Mesodermal cell (in vitro differentiated cells): Measurements from ENCODE around the gene EXOSC1.
A peak's percentile ranks its signal among the peaks of the same experiment; 100 is the strongest.
"Not testable (repeated sequence)": the region's sequence is repeated elsewhere in the genome, so short reads cannot be mapped to it uniquely, and the experiment has no call there.

Source experiments
- H3K27ac ChIP-seq: 2 replicates; pipeline ENCODE4 v1.7.0; 2013; ENCODE audit warnings: mild to moderate bottlenecking, low read depth, low read length, moderate library complexity; ENCODE audit not compliant: severe bottlenecking
- H3K36me3 ChIP-seq: 2 replicates; pipeline ENCODE4 v1.7.1; 2013; ENCODE audit warnings: mild to moderate bottlenecking, low read length, moderate library complexity; ENCODE audit not compliant: control insufficient read depth, insufficient read depth
- H3K4me1 ChIP-seq: one replicate; pipeline ENCODE4 v1.7.1; 2013; ENCODE audit warnings: mild to moderate bottlenecking, low read length; ENCODE audit not compliant: insufficient read depth, control insufficient read depth, poor library complexity, severe bottlenecking
- H3K4me3 ChIP-seq: 2 replicates; pipeline ENCODE4 v1.7.0; 2013; ENCODE audit warnings: low read length, control low read depth, mild to moderate bottlenecking; ENCODE audit not compliant: insufficient read depth, poor library complexity, severe bottlenecking; ENCODE audit errors: extremely low read depth
- H3K9me3 ChIP-seq: 2 replicates; pipeline ENCODE4 v1.7.1; 2013; ENCODE audit warnings: mild to moderate bottlenecking, low read length, moderate library complexity; ENCODE audit not compliant: control insufficient read depth
- WGBS, 2 experiments: methylation state at CpG; one replicate each; pipeline ENCODE4 v1.1.5; 2013; ENCODE audit warnings: missing lambda C conversion rate in 2 of 2; ENCODE audit not compliant: insufficient coverage in 2 of 2; 5-methylcytosine and 5-hydroxymethylcytosine counted together

Gene EXOSC1

DNA sequence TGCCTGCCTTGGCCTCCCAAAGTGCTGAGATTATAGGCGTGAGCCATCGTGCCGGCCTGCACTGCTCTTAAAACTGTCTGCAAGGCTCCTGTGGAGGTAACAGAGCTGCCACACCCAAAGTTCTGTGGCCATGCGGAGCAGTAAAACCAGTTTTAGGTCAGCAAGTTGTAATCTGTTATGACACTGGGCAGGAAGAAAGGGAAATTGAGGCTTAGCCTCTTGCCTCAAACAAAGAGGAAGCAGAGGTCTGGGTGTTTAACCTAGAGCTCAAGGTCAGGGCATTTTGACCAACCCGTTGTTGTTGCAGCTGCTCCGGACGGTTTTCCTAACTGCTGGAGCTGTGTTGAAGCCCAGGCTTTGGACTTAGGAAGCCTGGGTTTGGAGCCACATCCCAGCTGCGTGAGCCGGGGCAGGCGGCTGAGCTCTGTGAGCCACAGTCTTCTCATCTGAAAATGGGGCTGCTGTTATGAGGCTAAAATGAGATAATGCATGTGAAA is 37.3 kb downstream of the EXOSC1 start:
- Histone ChIP-seq H3K27ac (no peak overlapping the region), H3K9me3 (no peaks in the 10 kb centered on the region), H3K36me3 (no peaks in the 10 kb centered on the region), H3K4me3 (no peak overlapping the region), H3K4me1 (no peaks in the 10 kb centered on the region)
- 86 to 89% methylated on average over 7 to 8 of the region's 10 CpGs for WGBS, 2 experiments

DNA sequence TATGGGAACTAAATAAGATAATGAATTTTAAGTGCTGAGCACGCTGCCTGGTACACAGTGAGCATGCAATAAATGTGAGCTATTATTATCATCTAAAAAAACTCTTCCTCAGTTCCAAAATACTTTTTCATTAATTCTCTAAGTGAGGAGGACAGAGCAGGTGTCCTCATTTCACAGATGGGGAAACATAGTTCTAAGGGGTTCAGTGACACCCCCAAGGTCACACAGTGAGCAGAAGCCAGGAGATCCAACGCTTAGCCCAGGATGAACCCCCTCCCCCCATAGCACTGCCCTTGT is 37.9 kb downstream of the EXOSC1 start:
- 67 to 100% methylated on average over 1 of the region's 2 CpGs for WGBS, 2 experiments
- H3K9me3 ChIP-seq: no peaks in the 10 kb centered on the region
- no peak overlapping the region for H3K27ac ChIP-seq
- H3K36me3 ChIP-seq: no peaks in the 10 kb centered on the region
- no peak overlapping the region for H3K4me3 ChIP-seq
- H3K4me1 ChIP-seq: no peaks in the 10 kb centered on the region

DNA sequence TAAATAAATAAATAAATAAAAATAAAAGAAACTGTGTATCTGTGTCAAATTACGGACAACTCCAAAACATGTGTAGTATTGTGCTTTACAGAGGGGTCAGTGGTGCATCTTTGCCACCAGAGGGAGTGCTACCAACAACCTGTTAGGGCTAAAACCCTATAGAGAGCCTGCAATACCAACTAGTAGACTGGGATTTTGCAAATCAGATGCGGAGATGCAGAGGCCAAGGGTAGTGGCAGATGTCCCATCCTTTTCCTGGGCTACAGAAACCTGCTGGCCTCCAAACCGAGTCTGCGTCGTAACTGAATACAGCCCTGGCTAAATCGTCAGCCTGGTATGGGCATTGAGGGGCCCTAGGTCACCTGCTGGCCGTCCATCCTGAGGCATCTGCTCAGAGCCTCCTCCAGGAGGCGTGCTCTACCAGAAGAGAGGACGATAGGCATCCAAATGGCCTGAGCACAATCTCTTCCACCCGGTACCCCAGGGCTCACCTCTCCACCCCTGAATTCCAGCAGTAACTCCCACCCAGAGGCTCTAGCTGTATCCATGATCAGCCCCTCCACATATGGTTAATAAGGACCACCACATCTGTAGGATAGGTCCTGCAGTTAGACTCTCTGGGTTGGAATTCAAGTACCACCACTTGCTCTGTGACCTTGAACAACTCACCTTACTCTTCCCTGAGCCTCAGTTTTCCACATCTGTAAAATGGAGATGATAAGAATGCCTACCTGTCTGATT is 38.4 kb downstream of the EXOSC1 start:
- 4 to 12% methylated on average over 8 of the region's 10 CpGs for WGBS, 2 experiments
- Histone ChIP-seq H3K9me3 (no peaks in the 10 kb centered on the region), H3K36me3 (no peaks in the 10 kb centered on the region), H3K27ac (no peak overlapping the region), H3K4me1 (no peaks in the 10 kb centered on the region), H3K4me3 (no peak overlapping the region)

DNA sequence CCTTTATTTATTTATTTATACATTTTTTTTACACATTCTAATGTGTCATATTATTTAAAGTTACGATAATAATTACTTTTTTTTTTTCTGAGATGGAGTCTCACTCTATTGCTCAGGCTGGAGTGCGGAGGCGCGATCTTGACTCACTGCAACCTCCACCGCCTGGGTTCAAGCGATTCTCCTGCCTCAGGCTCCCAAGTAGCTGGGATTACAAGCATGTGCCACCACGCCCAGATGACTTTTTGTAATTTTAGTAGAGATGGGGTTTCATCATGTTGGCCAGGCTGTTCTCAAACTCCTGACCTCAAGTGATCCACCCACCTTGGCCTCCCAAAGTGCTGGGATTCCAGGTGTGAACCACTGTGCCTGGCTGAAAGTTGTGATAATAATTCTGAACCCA is 39.3 kb downstream of the EXOSC1 start:
- not testable (repeated sequence) for H3K36me3 ChIP-seq, H3K4me3 ChIP-seq, H3K4me1 ChIP-seq, H3K9me3 ChIP-seq, H3K27ac ChIP-seq
- whole genome bisulfite sequencing, 2 experiments: 96 to 100% methylated on average over 6 of the region's 7 CpGs

DNA sequence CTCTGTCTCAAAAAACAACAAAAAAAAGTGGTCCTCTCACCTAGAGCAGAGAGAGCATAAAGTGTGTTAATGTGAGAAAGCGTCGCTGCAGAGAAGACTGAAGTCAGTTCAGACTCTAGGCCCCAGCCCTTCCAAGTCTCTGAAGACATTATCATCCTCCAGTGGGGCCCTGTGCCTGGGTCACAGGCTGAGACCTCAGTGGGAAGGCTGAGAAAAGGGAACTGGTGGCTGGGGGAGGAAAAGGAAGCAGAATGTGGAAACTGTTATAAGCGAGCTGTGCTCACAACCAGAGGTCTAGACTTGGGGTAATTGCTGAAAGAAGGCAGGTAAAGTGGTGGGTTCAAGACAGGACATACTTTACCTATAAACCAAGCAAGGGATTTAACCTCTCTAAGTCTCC is 39.7 kb downstream of the EXOSC1 start:
- H3K4me3 ChIP-seq: no peak overlapping the region
- WGBS, 2 experiments: 93% methylated on average over 3 of the region's 3 CpGs; no CpG with 5 or more reads in 1 of the 2 experiments
- H3K4me1 ChIP-seq: no peaks in the 10 kb centered on the region
- H3K36me3 ChIP-seq: no peaks in the 10 kb centered on the region
- no peak overlapping the region for H3K27ac ChIP-seq
- H3K9me3 ChIP-seq: no peaks in the 10 kb centered on the region

DNA sequence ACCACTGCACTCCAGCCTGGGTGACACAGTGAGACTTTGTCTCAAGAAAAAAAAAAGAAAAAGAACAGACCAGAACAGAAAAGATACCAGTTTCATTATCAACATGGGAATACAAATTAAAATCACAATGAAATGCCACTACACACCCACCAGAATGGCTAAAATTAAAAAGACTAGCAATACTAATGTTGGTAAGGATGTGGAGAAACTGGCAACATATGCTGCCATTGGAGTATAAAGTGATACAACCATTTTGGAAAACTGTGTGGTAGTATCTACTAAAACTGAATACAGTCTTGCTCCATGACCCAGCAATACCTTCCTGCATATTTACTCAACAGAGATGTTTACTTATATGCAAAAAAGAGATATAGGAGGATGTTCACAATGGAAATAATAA is 41.8 kb downstream of the EXOSC1 start:
- H3K4me1 ChIP-seq: peaks cover 5% of the 10 kb centered on the region
- no peak overlapping the region for H3K27ac ChIP-seq
- H3K36me3 ChIP-seq: no peaks in the 10 kb centered on the region
- H3K9me3 ChIP-seq: no peaks in the 10 kb centered on the region
- no peak overlapping the region for H3K4me3 ChIP-seq

DNA sequence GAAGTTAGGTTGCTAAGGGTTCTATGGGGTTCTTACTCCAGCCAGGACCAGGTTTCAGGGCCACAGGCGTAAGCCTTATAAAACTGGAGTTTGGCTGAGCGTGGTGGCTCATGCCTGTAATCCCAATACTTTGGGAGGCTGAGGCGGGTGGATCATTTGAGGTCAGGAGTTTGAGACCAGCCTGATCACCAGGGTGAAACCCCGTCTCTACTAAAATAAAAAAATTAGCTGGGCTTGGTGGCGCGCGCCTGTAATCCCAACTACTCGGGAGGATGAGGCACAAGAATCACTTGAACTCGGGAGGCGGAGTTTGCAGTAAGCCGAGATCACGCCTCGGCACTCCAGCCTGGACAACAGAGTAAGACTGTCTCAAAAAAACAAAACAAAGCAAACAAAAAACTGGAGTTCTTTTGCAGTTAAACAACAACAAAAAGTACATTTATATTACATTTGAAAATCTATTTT is 44.3 kb downstream of the EXOSC1 start:
- H3K4me3 ChIP-seq: peak overlapping the region; percentile 74
- H3K27ac ChIP-seq: peak overlapping the region; percentile 96
- H3K4me1 ChIP-seq: peaks cover 5% of the 10 kb centered on the region
- no peaks in the 10 kb centered on the region for H3K9me3 ChIP-seq
- peaks cover 14% of the 10 kb centered on the region for H3K36me3 ChIP-seq
- WGBS, 2 experiments: 79 to 83% methylated on average over 13 of the region's 13 CpGs

DNA sequence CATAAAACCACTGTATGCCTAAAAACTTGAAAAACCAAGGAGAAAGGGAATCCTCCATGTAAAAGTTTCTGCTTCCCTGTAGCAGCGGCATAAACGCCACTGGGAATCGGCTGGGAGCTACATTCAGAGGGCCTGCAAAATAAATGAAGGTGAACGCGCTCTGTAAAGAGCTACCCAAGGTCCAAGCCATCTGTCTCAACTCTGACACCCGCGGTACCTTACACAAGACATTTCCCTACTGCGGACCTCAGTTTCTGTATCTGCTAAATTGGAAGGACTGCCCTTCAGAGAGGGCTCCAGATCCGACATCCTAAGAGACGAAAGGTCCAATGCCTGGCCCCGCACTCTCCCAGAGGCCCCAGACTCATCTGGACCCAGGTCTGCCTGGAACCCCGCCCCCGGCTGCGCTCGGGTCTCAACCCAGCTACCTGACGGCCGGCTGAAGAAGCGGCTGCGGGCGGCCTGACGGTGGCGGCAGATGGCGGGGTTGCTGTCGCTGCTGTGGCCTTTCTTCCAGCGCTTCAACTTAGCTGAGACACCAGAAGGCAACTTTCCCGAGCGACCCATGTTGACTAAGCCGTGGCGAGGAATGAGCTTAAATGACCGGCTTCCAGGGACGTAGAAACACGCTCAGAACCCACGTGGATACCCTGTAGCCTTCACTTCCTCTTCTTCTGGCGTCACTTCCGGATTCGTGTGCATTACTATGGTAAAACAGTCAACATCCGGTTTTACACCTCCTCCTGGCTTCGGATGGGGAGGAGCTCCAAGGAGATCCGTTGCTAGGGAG is 44.9 kb downstream of the EXOSC1 start, which contains the start of gene RRP12:
TSS of gene RRP12 (minus strand) at position 676 of the 790 bp plus-strand sequence. CDS start at position 567, 109 bp downstream.
- peaks cover 20% of the 10 kb centered on the region for H3K36me3 ChIP-seq
- peaks cover 5% of the 10 kb centered on the region for H3K4me1 ChIP-seq
- H3K9me3 ChIP-seq: no peaks in the 10 kb centered on the region
- WGBS, 2 experiments: 0% methylated on average over 21 to 35 of the region's 39 CpGs
- peak within 1 kb of the TSS; percentile 74 for H3K4me3 ChIP-seq
- H3K27ac ChIP-seq: peak within 1 kb of the TSS; percentile 96

DNA sequence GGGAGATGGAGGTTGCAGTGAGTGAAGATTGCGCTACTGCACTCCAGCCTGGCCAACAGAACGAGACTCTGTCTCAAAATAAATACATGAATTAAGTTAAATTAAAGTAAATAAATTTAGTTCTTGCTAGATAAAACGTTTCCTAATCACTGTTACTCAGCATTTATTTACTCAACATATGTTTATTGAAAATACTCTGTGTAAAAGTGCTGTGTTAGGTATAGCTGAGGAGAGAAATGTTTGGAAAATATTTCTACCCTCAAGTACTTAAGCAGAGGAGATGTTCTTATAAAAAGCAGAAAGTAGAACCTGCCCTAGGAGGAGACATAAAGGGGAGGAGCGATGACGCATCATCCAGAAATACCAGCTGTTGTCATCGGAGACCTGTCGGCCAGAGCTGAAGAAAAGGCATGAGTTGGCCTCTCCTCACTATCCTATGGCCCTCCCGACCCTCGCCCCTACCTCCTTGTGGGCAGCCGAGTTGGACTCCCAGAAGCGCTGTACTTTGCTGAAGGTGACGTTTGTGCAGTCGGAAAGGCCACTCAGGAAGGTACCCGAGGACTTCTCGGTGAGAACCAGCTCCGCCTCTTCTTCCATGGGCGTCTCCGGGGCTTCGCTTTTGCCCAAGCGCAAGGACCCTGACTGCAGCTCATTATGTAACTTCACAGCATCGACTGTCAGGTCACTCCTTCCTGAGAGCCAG is 45.8 kb downstream of the EXOSC1 start:
- Histone ChIP-seq H3K36me3 (peaks cover 23% of the 10 kb centered on the region), H3K9me3 (no peaks in the 10 kb centered on the region), H3K4me1 (peaks cover 5% of the 10 kb centered on the region), H3K4me3 (peak overlapping the region; percentile 74), H3K27ac (peak overlapping the region; percentile 96)
- 24 to 37% methylated on average over 16 to 18 of the region's 21 CpGs for WGBS, 2 experiments

DNA sequence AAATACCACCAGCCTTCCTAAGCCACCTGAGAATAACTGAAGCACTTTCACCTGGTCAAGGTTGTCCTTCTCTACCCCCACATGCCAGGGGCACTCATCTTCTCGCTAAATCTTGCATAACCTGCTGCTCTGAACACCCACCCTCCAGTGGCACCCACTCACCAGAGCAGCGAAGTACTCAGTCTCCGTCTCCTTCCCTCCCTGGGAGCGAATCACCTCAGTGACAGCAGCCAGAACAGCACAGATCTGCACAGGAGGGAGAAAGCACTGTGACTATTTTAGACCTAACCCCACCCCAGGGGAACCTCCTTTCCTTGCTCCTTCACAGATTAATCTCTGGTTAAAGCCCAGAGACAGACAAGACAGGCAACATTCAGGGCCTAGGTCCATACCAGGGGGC is 49.8 kb downstream of the EXOSC1 start:
- Histone ChIP-seq H3K4me1 (peaks cover 5% of the 10 kb centered on the region), H3K36me3 (peaks cover 53% of the 10 kb centered on the region), H3K27ac (no peak overlapping the region), H3K9me3 (no peaks in the 10 kb centered on the region), H3K4me3 (no peak overlapping the region)
- WGBS, 2 experiments: 68 to 70% methylated on average over 4 of the region's 4 CpGs
